Middle frontal gyrus (tissue), 1 donor: ENCODE results near the gene CKAP5.

Source experiments
- DNase-seq: peaks from one replicate; pipeline ENCODE4 v3.0.0-alpha.2; 2015; ENCODE audit warnings: low spot score; ENCODE audit errors: extremely low spot score

CKAP5 gene

GRCh38 chr11:46769636-46770221 is 76.4 kb downstream of the CKAP5 start:
- DNase-seq = no peak

DNA sequence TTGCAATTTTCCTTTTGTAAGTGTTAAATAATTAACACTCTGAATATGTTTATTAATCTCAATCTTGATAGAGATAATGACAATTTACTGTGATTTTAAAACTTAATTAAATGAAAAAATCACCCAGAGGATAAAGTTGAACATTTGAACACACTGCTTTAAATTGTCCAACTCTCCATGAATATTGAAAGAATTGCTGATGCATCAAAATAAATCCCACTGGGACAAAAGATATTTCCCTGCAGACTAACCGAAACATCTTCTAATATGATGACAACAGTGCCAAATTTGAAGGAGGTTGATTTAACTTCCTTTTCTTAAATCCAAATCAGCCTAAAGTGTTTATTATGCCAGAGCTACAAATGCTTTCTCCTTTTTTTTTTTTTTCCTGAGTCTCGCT is 79.4 kb downstream of the CKAP5 start:
- no peak for DNase-seq

GRCh38 chr11:46762248-46762647 is 83.8 kb downstream of the CKAP5 start:
- DNase-seq = no peak

DNA sequence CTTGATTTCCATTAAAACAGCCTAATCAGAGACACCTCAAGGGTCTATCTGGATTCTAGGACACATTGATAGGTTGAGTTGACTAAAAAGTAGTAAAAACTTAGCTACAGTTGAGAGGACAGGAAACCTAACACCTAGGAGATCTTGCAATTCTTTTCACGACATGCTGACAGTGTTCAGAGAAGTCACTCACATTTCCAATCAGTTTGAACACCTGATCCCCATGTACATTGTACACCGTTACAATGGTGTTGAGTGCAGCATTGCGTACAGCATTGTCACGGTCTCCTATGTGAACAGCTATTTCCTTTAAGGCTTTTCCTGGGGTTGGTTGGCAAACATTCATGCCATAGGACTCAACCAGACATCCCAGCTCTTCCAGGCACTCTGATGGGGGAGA is 84.3 kb downstream of the CKAP5 start:
- no peak for DNase-seq

GRCh38 chr11:46760429-46761128 is 85.5 kb downstream of the CKAP5 start:
- DNase-seq = no peak

DNA sequence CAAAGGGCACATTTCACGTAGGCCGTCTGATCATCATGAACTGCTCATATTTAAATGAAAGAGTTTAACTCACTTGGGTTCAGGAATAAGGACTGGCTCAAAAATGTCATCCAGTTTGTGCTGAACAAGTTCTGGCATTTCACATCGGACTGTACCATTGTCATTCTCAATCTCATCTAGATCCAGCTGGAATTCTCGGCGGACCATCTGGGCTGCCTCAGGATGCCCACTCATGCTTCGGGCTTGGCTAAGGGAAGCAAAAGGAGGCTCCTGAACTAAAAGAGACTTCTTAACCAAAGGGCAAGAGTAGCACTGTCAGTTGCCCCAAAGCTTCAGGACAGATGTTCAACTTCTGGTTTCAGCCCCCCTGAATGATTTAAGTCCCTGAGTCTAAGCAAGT is 86.9 kb downstream of the CKAP5 start:
- DNase-seq = no peak

GRCh38 chr11:46755962-46756361 is 90.1 kb downstream of the CKAP5 start:
- DNase-seq = no peak

DNA sequence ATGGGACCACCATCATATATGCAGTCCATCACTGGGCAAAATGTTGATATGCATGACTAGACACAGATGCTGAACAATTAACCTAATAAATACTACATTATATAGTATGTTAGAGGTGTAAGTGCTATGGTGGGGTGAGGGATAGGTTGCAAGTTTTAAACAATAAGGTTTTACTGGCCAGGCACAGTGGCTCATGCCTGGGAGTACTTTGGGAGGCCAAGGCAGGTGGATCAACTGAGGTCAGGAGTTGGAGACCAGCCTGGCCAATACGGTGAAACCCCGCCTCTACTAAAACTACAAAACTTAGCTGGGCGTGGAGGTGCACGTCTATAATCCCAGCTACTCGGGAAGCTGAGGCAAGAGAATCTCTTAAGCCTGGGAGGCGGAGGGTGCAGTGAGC is 98.9 kb downstream of the CKAP5 start:
- DNase-seq = no peak

DNA sequence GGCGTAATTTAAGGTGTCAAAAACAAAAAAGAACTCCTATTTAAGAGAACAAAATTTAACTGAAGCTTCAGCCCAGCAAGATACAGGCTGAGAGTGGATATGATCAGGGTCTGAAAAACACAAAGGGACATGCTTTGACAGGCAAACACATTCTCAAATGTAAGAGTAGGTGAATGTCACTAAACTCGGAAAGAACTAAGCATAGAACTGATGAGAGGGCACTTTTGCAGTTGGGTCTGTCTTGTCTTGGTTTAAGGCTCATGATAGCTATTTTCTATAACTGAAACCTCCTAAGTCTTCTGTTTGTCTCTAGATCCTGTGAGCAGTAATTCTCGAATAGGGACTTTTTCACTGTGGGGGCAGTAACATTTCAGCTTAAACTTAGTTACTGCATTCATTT is 100.1 kb downstream of the CKAP5 start:
- DNase-seq = no peak

GRCh38 chr11:46745328-46745727 is 100.8 kb downstream of the CKAP5 start:
- no peak for DNase-seq

DNA sequence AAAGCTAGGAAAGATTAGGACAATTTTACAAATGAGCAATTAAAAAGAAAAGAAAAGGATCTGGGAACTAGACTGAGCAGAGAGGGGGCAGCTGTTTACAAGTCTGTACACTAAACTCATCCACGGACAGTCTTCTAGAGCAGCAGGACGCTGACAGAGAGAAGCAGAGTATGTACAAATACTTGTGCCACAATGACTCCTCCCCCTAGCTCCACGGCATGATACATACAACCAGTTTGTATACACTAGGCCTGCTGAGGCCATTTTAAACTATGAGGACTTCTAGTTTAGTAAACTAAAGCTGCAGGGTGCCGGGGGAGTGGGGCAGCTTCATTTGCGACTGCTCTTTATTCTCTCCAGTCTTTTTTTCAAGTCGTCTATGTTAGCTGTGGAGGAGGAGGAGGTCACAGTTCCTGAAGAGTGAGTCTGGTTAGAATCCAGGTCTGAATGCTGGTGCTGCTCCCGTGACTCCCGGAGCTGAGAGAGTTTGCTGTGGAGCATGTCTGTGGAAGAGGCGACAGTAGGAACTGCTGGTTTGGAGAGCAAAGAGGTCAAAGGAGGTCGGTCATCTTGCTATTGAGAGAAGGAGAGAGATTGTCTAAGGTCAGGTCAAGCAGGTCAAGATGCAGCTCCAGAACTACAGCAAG is 102.3 kb downstream of the CKAP5 start:
- DNase-seq = no peak

DNA sequence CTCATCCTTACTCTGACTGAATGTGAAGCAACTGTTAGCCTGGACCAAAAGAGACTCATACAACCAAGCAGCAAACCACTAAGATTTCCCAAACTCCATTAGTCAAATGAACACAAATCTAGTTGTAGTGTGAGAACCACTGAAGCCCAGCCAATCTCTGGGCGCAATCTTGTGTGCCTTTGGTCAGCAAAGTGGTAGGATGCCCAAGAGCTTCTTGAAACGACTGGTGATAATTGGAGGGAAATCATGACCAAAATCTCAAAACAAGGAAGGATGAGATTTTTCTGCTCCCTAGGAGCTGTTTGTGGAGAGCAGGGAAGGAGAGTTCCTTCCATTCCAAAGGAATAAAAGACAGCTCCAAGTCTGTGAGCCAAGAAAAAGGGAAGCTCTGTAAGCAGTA is 103.0 kb downstream of the CKAP5 start:
- DNase-seq = no peak

- DNase-seq = no peak
These were observed 104.2 kb downstream of the CKAP5 start for GRCh38 chr11:46741600-46742484.

DNA sequence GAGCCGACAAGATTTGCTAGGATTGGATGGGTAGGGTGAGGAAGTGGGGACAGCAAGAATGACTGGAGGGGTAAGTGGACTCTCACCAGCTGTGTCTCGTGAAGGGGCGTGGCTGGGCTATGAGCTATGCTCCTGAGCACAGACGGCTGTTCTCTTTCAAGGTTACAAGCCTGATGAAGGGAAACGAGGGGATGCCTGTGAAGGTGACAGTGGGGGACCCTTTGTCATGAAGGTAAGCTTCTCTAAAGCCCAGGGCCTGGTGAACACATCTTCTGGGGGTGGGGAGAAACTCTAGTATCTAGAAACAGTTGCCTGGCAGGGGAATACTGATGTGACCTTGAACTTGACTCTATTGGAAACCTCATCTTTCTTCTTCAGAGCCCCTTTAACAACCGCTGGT is 107.2 kb downstream of the CKAP5 start:
- no peak for DNase-seq

GRCh38 chr11:46737699-46738098 is 108.4 kb downstream of the CKAP5 start:
- no peak for DNase-seq

- no peak for DNase-seq
These were observed 109.5 kb downstream of the CKAP5 start for GRCh38 chr11:46736615-46737014.

DNA sequence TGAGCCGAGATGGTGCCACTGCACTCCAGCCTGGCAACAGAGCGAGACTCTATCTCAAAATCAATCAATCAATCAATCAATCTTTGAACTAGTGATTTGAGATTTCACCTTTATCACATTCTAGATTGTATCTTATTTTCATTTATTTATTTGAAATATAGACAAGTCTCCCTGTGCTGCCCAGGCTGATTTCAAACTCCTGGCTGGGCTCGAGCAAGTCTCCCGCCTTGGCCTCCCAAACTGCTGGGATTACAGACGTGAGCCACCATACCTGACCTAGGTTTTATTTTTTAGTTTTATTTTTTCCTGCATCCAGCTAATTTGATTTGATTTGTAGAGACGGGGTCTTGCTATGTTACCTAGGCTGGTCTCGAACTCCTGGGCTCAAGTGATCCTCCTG is 109.9 kb downstream of the CKAP5 start:
- DNase-seq = no peak

GRCh38 chr11:46733234-46733633 is 112.8 kb downstream of the CKAP5 start:
- no peak for DNase-seq

DNA sequence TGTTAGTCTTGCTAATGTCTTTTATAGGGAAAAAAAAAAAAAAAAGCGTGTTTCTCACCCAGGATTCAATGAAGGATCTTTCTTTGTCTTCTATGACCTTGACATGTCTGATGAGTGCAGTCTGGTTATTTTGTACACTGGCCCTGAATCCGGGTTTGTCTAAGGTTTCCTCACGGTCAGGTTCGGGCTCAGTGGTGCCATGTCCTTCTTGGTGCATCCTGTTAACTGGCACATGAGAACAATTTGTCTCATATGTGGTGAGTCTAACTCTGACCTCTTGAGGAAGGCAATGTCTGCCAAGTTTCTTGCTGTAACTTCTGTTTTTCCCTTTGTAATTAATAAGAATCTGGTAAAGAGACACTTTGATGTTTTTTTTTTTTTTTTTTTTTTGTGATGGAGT is 114.5 kb downstream of the CKAP5 start:
- no peak for DNase-seq

DNA sequence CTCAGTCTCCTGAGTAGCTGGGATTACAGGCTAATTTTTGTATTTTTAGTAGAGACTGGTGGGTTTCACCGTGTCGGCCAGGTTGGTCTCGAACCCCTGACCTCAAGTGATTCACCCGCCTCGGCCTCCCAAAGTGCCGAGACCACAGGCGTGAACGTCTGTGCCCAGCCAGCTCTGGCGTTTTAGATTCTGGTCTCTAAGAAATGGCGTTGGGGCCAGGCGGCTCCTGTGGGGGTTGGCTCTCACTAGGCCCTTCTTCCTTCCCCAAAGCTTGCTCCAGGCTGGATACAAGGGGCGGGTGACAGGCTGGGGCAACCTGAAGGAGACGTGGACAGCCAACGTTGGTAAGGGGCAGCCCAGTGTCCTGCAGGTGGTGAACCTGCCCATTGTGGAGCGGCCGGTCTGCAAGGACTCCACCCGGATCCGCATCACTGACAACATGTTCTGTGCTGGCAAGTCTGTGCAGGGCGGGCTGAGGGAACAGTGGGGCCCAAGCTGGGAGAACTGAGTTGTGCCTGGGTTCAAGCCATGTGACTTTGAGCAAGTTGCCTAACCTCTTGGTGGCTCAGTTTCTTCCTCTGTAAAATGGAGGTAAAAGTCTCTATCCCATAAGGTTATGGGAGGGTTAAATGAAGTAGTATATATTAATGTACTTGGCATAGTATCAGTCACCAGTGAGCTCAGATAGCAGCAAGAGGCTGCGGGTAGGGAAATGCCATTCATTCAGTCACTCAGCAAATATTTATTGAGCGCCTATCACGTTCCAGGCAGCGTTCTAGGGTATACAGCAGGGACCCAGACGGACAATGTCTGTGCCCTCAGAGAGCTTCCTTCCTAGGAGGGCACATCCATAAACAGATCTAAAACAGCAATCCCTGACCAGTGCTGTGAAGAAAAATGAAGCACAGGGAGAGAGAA is 116.7 kb downstream of the CKAP5 start:
- DNase-seq = no peak

DNA sequence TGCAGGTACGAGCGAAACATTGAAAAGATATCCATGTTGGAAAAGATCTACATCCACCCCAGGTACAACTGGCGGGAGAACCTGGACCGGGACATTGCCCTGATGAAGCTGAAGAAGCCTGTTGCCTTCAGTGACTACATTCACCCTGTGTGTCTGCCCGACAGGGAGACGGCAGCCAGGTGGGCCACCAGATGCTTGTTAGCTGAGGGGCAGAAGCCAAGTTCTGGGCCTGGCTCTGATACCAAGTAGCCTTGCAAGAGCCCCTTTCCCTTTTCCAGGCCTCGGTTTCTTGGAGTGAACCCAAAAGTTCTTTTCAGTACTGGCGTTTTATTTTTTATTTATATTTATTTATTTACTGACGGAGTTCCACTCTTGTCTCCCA is 117.4 kb downstream of the CKAP5 start:
- no peak for DNase-seq
